Measurements from ENCODE around the gene IL13RA1.

IL13RA1 gene

DNA sequence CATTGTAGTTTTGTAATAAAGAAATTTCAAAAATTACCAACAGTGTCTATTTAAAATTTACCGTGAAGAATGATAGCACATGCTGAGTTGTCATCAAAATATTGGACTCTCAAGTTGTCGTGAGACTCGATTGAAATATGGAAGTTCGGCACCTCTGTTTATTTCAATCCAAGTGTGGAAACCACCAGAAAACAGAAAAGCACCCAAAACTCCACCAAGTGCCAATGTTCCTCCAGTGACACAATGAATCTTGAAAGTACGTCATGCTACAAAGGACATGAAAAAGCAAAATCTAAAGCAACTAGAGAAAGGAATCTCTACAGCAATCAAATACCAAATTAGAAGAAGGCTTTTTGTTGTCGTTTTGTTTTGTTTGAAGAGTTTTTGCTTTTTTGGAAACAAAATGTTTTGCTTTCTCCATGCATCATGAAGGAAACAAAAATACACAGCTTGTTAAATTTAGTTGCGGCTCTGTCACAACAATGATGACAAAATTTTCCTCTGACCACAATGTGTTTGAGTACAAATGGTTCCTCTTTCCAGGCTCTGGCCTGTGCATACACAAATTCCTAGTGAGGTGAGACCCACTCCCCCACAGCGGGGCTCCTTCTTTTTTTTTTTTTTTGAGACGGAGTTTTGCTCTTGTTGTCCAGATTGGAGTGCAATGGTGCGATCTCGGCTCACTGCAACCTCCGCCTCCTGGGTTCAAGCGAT is 9.6 kb upstream of the IL13RA1 start:
- ATAC-seq: no peak
- no peak for TF ChIP-seq PATZ1 (CRISPR knock-in tag; IDR thresholded peaks at IDR 0.05; ENCODE audit: borderline replicate concordance)
- no peak for TF ChIP-seq ZC3H10 (CRISPR knock-in tag; IDR thresholded peaks at IDR 0.05)
- no peak for TF ChIP-seq PPARA (CRISPR knock-in tag; IDR thresholded peaks at IDR 0.05; ENCODE audit: borderline replicate concordance)
- no peak for TF ChIP-seq ZNF8 (CRISPR knock-in tag; IDR thresholded peaks at IDR 0.05)
- no peak for TF ChIP-seq ESRRG (CRISPR knock-in tag; IDR thresholded peaks at IDR 0.05)
- no peak for TF ChIP-seq SNAI2 (CRISPR knock-in tag; IDR thresholded peaks at IDR 0.05)

DNA sequence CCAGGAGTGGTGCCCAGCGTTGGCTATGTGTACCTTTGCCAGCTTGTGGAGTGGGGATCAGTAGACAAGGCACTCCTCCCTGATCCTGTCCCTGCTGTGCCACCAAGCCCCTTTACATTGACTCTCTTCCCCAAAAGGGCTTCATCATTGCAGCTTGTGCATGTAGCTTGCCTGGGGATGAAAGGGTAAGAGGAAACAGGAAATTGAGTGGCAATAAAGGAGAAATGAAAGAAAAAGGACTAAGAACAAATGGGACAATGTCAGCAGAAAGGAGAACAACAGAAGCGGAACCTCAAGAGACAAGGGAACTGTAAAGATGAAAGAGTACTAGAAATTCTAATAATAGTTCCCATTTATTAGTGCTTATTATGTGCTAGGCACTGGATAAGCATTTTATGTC is 8.7 kb upstream of the IL13RA1 start:
- no peak for TF ChIP-seq PATZ1 (CRISPR knock-in tag; IDR thresholded peaks at IDR 0.05; ENCODE audit: borderline replicate concordance)
- TF ChIP-seq CREB5 (CRISPR knock-in tag; IDR thresholded peaks at IDR 0.05; ENCODE audit: low read depth): no peak
- ATAC-seq: no peak

DNA sequence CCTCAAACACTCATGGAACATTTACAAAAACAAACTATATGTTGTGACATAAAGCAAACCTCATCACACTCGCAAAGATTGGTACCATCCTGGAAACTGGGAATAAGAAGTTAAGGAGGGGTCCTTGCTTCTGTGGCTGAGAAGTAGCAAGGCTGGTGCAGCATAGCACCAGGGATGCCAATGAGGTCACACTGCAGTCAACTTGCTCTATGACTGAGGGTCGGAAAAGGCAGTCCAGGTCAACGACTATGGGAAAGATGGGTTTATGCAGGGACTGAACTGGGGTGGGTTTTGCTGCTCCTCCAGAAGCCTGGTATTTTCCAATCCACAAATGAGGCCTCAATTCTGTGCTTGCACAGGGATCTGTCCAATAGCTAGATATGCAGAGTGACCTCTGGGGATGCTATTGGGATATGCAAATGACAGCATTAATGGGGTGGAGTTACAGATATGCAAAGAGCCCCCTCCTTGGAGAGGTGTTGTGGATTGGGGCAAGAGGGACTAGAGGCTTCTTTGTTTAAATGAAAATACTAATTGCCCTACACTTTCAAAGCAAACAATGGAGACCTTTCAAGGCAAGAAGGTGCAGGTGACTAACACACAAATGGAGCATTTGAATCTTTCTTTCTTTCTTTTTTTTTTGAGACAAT is 7.2 kb upstream of the IL13RA1 start:
- TF ChIP-seq, protein P1, sequence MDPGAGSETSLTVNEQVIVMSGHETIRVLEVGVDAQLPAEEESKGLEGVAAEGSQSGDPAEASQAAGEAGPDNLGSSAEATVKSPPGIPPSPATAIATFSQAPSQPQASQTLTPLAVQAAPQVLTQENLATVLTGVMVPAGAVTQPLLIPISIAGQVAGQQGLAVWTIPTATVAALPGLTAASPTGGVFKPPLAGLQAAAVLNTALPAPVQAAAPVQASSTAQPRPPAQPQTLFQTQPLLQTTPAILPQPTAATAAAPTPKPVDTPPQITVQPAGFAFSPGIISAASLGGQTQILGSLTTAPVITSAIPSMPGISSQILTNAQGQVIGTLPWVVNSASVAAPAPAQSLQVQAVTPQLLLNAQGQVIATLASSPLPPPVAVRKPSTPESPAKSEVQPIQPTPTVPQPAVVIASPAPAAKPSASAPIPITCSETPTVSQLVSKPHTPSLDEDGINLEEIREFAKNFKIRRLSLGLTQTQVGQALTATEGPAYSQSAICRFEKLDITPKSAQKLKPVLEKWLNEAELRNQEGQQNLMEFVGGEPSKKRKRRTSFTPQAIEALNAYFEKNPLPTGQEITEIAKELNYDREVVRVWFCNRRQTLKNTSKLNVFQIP (CRISPR knock-in tag; IDR thresholded peaks at IDR 0.05; ENCODE audit: borderline replicate concordance, low read depth): no peak
- TF ChIP-seq CSDC2 (CRISPR knock-in tag; IDR thresholded peaks at IDR 0.05) (no peak), RARB (CRISPR knock-in tag; IDR thresholded peaks at IDR 0.05) (no peak), ZC3H10 (CRISPR knock-in tag; IDR thresholded peaks at IDR 0.05) (no peak), ESRRG (CRISPR knock-in tag; IDR thresholded peaks at IDR 0.05) (no peak), ARNTL (CRISPR knock-in tag; IDR thresholded peaks at IDR 0.05; ENCODE audit: borderline replicate concordance, low read depth) (no peak), TOX (CRISPR knock-in tag; IDR thresholded peaks at IDR 0.05; ENCODE audit: borderline replicate concordance) (no peak), SNAI2 (CRISPR knock-in tag; IDR thresholded peaks at IDR 0.05) (no peak), ZFP3 (CRISPR knock-in tag; IDR thresholded peaks at IDR 0.05) (no peak)

DNA sequence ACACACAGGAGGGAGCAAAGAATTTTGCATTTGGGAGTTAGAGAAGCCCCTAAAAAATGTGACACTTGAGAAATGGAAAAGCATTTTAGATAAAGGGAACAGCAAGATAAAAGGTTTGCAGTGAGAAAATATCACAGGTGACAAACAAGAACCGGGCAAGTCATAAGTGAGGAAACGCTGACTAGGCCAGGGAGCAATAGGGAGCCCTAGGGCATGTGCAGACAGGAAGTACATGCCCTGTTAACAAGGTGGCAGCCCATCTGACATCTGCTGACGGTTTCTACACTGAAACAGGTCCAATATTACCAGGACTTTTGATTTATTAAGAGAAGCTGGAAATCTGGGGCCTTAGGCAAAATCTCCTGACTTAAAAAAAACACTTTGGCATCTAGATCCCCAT is 4.0 kb upstream of the IL13RA1 start:
- no peak for TF ChIP-seq PPARA (CRISPR knock-in tag; IDR thresholded peaks at IDR 0.05; ENCODE audit: borderline replicate concordance)
- TF ChIP-seq ZNF8 (CRISPR knock-in tag; IDR thresholded peaks at IDR 0.05): no peak
- TF ChIP-seq PATZ1 (CRISPR knock-in tag; IDR thresholded peaks at IDR 0.05; ENCODE audit: borderline replicate concordance): no peak
- no peak for TF ChIP-seq GLIS3 (CRISPR knock-in tag; IDR thresholded peaks at IDR 0.05)
- TF ChIP-seq, protein P2, sequence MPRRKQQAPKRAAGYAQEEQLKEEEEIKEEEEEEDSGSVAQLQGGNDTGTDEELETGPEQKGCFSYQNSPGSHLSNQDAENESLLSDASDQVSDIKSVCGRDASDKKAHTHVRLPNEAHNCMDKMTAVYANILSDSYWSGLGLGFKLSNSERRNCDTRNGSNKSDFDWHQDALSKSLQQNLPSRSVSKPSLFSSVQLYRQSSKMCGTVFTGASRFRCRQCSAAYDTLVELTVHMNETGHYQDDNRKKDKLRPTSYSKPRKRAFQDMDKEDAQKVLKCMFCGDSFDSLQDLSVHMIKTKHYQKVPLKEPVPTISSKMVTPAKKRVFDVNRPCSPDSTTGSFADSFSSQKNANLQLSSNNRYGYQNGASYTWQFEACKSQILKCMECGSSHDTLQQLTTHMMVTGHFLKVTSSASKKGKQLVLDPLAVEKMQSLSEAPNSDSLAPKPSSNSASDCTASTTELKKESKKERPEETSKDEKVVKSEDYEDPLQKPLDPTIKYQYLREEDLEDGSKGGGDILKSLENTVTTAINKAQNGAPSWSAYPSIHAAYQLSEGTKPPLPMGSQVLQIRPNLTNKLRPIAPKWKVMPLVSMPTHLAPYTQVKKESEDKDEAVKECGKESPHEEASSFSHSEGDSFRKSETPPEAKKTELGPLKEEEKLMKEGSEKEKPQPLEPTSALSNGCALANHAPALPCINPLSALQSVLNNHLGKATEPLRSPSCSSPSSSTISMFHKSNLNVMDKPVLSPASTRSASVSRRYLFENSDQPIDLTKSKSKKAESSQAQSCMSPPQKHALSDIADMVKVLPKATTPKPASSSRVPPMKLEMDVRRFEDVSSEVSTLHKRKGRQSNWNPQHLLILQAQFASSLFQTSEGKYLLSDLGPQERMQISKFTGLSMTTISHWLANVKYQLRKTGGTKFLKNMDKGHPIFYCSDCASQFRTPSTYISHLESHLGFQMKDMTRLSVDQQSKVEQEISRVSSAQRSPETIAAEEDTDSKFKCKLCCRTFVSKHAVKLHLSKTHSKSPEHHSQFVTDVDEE (CRISPR knock-in tag; IDR thresholded peaks at IDR 0.05): no peak
- no peak for TF ChIP-seq RARB (CRISPR knock-in tag; IDR thresholded peaks at IDR 0.05)
- no peak for TF ChIP-seq CSDC2 (CRISPR knock-in tag; IDR thresholded peaks at IDR 0.05)
- TF ChIP-seq ZC3H10 (CRISPR knock-in tag; IDR thresholded peaks at IDR 0.05): no peak
- no peak for TF ChIP-seq OSR1 (CRISPR knock-in tag; IDR thresholded peaks at IDR 0.05)
- no peak for TF ChIP-seq SNAI2 (CRISPR knock-in tag; IDR thresholded peaks at IDR 0.05)
- no peak for ATAC-seq

More for the DNA sequence above, 7.2 kb upstream of the IL13RA1 start:
- ATAC-seq: peak; percentile 11

Data from SK-N-SH treated with all-trans-retinoic acid at 6 μM for 48 hours (cell line).